GM15510 (cell line): ENCODE measurements around the gene PMEPA1.

Experiments
- POLR2A ChIP-seq: IDR thresholded peaks from 3 replicates; pipeline ENCODE4 v1.6.1; 2011; ENCODE audit warnings: borderline replicate concordance; ENCODE audit not compliant: insufficient read length; ENCODE audit errors: extremely low read depth

The PMEPA1 gene

GRCh38 chr20:57719951-57720350 lies 10.1 kb upstream of the PMEPA1 start:
- TF ChIP-seq POLR2A: no peak

- no peak for TF ChIP-seq POLR2A
Observed at GRCh38 chr20:57718490-57719009, 8.7 kb upstream of the PMEPA1 start.

- TF ChIP-seq POLR2A: no peak
Observed at GRCh38 chr20:57717797-57718196, 8.0 kb upstream of the PMEPA1 start.

GRCh38 chr20:57716901-57717300 lies 7.1 kb upstream of the PMEPA1 start:
- no peak for TF ChIP-seq POLR2A

- TF ChIP-seq POLR2A: no peak
Observed at GRCh38 chr20:57716202-57716601, 6.4 kb upstream of the PMEPA1 start.

- TF ChIP-seq POLR2A: no peak
Observed at GRCh38 chr20:57715268-57715904, 5.6 kb upstream of the PMEPA1 start.

- no peak for TF ChIP-seq POLR2A
Observed at GRCh38 chr20:57714409-57715267, 4.8 kb upstream of the PMEPA1 start.

GRCh38 chr20:57713951-57714350 lies 4.1 kb upstream of the PMEPA1 start:
- no peak for TF ChIP-seq POLR2A

- no peak for TF ChIP-seq POLR2A
Observed at GRCh38 chr20:57713505-57713903, 3.7 kb upstream of the PMEPA1 start.

- no peak for TF ChIP-seq POLR2A
Observed at GRCh38 chr20:57712851-57713504, 3.2 kb upstream of the PMEPA1 start.

GRCh38 chr20:57712341-57712740 lies 2.5 kb upstream of the PMEPA1 start:
- TF ChIP-seq POLR2A: no peak

- TF ChIP-seq POLR2A: no peak
Observed at GRCh38 chr20:57711826-57712225, 2.0 kb upstream of the PMEPA1 start.

GRCh38 chr20:57711311-57711712 lies 1.5 kb upstream of the PMEPA1 start:
- TF ChIP-seq POLR2A: no peak

GRCh38 chr20:57710841-57711240 lies 1.0 kb upstream of the PMEPA1 start:
- no peak for TF ChIP-seq POLR2A

- no peak for TF ChIP-seq POLR2A
Observed at GRCh38 chr20:57708694-57709673, 831 bp downstream of the PMEPA1 start.
